ENCODE measurements around the gene RPL18A.

RPL18A gene

GRCh38 chr19:17835182-17836006 is 24.3 kb upstream of the RPL18A start:
- TF ChIP-seq, protein P1, sequence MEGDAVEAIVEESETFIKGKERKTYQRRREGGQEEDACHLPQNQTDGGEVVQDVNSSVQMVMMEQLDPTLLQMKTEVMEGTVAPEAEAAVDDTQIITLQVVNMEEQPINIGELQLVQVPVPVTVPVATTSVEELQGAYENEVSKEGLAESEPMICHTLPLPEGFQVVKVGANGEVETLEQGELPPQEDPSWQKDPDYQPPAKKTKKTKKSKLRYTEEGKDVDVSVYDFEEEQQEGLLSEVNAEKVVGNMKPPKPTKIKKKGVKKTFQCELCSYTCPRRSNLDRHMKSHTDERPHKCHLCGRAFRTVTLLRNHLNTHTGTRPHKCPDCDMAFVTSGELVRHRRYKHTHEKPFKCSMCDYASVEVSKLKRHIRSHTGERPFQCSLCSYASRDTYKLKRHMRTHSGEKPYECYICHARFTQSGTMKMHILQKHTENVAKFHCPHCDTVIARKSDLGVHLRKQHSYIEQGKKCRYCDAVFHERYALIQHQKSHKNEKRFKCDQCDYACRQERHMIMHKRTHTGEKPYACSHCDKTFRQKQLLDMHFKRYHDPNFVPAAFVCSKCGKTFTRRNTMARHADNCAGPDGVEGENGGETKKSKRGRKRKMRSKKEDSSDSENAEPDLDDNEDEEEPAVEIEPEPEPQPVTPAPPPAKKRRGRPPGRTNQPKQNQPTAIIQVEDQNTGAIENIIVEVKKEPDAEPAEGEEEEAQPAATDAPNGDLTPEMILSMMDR (IDR thresholded peaks at IDR 0.05), result no peak

- TF ChIP-seq, protein P1 (IDR thresholded peaks at IDR 0.05), result no peak
Observed at GRCh38 chr19:17836530-17836929, 23.2 kb upstream of the RPL18A start.

GRCh38 chr19:17837972-17838371 is 21.7 kb upstream of the RPL18A start:
- TF ChIP-seq, protein P1 (IDR thresholded peaks at IDR 0.05), result no peak

GRCh38 chr19:17840019-17840418 is 19.7 kb upstream of the RPL18A start:
- TF ChIP-seq, protein P1 (IDR thresholded peaks at IDR 0.05), result no peak

DNA sequence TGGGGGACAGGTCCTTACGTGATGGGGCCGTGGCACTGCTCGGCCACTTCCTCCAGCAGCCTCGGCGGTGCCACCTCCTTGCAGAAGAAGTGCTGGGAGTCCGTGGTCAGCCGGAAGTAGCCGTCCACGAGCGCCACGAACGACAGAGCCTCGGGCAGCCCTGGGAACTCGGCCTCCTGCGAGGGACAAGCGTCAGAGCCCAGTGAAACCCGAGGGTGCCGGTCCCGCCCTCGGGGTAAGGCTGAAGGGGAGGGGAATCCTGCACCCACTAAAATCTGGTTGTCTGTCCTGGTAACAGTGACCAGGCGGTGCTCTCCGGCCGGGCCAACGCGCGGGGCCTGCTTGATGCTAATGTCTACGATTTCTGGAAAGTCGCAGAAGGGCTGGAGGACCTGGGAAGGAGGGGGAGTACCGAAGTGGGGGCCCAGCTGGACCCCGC is 18.3 kb upstream of the RPL18A start:
- TF ChIP-seq, protein P1 (IDR thresholded peaks at IDR 0.05), result no peak

DNA sequence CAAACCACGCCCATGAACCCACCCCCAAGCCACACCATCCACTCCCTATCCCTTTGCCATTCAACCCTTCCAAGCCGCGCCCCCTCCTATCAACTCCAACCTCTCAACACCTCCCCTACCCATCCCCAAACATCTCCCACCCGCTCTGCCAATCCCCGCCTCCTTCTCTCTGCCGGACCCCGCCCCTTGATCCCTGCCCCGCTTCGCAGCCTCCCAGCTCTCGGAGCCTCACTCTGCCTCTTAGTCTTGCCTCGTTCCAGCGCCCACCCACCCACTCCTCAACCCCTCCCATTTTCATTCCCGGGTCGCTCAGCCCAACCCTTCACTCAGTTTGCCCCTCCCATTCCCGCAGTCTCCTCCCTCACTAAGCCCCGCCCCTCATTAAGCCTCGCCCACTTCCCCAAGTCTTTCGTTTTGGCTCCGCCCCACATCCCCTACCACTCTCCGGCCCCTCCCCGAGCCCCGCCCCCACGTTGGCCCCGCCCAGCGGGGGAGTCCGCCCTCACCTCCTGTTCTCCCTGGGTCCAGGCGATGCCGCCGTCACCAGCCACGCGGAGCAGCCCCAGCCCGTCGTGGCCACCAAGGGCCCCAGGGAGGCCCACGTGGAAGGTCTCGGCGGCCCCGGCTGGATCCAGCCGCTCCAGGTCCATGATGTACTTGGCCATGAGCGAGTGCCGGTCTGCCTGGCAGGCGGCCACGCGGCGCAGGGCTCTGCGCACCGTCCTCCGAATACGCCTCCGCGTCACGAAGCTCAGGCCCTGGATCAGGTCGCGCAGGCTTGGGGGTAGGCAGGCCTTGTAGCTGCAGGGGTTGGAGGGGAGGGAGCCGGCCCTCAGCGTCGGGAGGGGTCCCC is 17.7 kb upstream of the RPL18A start:
- TF ChIP-seq, protein P1 (IDR thresholded peaks at IDR 0.05), result no peak

- TF ChIP-seq, protein P1 (IDR thresholded peaks at IDR 0.05), result no peak
Observed at GRCh38 chr19:17842663-17843291, 16.9 kb upstream of the RPL18A start.

Data from LNCAP (cell line).